ENCODE results near the gene MAPK1IP1L.

The MAPK1IP1L gene

DNA sequence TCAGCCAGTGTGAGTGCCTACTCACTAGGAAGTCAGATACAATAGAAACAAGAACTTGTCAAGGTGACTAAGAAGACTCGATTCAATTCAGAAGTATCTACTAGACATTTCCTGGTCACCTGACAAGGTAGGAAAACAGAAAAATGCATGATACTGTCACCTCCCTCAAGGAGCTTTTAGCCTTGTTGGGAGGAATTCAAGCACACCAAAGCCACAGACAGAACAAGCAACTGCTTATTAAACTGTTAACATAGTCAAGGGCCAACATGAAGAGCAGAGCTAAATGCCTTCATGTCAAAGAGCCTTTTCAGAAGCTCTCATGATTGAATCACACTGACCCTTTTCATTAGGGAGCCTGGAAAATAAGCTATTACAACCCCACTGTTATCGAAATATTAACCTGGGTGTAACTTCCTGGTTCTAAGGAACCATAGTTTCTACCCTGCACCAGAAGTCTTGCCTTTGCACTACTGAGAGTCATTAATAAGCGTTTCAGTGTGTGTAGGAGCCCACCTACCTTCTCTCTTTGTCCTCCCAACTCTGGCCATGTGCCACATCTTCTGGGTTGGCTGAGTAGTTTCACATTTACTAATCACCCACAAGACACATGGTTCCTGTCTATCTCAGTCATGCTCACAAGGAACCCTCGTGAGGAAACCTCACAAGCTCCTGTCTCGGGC lies 46.6 kb downstream of the MAPK1IP1L start:
- H3K9me3 Mint-ChIP-seq = no peaks in the 10 kb centered on the region
- peak; percentile 56 for DNase-seq
- no peaks in the 10 kb centered on the region for H3K27me3 Mint-ChIP-seq
- no peaks in the 10 kb centered on the region for H3K36me3 Mint-ChIP-seq (ENCODE audit: low read depth)
- peak overlapping the region; percentile 83 for H3K27ac Mint-ChIP-seq
- peak overlapping the region; percentile 15 for H3K4me3 Mint-ChIP-seq
- peaks cover 37% of the 10 kb centered on the region for H3K4me1 Mint-ChIP-seq
- ATAC-seq = peak; percentile 76

GRCh38 chr14:55098561-55098898 lies 47.1 kb downstream of the MAPK1IP1L start:
- ATAC-seq = no peak
- no peak for DNase-seq
- H3K4me3 Mint-ChIP-seq = peak overlapping the region; percentile 15
- H3K4me1 Mint-ChIP-seq = peaks cover 42% of the 10 kb centered on the region
- no peaks in the 10 kb centered on the region for H3K36me3 Mint-ChIP-seq (ENCODE audit: low read depth)
- H3K27ac Mint-ChIP-seq = peak overlapping the region; percentile 83
- no peaks in the 10 kb centered on the region for H3K27me3 Mint-ChIP-seq
- H3K9me3 Mint-ChIP-seq = no peaks in the 10 kb centered on the region

GRCh38 chr14:55099756-55100155 lies 48.3 kb downstream of the MAPK1IP1L start:
- no peak for ATAC-seq
- H3K4me1 Mint-ChIP-seq = peaks cover 52% of the 10 kb centered on the region

DNA sequence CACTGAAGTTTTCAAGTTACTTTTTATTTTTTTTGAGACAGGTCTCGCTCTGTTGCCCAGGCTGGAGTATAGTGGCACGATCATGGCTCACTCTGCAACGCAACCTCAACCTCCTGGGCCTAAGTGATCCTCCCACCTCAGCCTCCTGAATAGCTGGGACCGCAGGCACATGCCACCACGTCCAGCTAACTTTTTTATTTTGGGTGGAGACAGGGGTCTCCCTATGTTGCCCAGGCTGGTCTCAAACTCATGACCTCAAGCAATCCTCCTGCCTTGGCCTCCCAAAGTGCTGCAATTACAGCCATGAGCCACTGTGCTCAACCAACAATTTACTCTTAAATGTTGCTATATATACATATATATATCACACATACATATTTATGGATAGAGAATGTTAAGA lies 50.3 kb downstream of the MAPK1IP1L start:
- ATAC-seq (no peak), DNase-seq (no peak)
- Mint-ChIP-seq H3K4me1 (peaks cover 52% of the 10 kb centered on the region), H3K27ac (no peak overlapping the region), H3K9me3 (peaks cover 7% of the 10 kb centered on the region), H3K27me3 (no peaks in the 10 kb centered on the region), H3K36me3 (ENCODE audit: low read depth) (peaks cover 4% of the 10 kb centered on the region), H3K4me3 (no peak overlapping the region)

More at GRCh38 chr14:55099756-55100155, 48.3 kb downstream of the MAPK1IP1L start:
- H3K27me3 Mint-ChIP-seq = no peaks in the 10 kb centered on the region
- peaks cover 7% of the 10 kb centered on the region for H3K9me3 Mint-ChIP-seq
- H3K4me3 Mint-ChIP-seq = no peak overlapping the region
- H3K36me3 Mint-ChIP-seq (ENCODE audit: low read depth) = peaks cover 4% of the 10 kb centered on the region
- no peak for DNase-seq
- H3K27ac Mint-ChIP-seq = no peak overlapping the region

DNA sequence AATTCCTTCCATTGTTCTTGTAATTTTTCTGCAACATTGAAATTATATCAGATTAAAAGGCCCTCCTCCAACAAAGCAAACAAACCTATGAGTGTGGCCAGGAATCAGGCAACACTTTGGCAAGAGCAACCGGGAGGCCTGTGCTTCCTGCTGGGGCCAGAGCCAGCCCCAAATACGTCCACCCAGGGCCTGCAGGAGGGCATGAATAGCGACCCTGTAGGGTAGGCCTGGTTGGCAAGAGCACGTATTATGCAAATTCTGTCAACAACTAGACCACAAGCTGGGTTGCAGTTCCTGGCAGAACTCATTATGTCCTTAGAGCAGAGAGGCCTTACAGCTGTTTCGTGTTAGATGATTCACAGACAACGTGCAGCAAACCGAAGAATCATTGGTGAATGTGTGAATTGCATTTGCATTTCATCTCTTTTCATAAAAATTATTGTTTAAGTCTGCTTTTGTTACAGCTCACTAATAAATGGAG lies 50.7 kb downstream of the MAPK1IP1L start:
- no peaks in the 10 kb centered on the region for H3K27me3 Mint-ChIP-seq

DNA sequence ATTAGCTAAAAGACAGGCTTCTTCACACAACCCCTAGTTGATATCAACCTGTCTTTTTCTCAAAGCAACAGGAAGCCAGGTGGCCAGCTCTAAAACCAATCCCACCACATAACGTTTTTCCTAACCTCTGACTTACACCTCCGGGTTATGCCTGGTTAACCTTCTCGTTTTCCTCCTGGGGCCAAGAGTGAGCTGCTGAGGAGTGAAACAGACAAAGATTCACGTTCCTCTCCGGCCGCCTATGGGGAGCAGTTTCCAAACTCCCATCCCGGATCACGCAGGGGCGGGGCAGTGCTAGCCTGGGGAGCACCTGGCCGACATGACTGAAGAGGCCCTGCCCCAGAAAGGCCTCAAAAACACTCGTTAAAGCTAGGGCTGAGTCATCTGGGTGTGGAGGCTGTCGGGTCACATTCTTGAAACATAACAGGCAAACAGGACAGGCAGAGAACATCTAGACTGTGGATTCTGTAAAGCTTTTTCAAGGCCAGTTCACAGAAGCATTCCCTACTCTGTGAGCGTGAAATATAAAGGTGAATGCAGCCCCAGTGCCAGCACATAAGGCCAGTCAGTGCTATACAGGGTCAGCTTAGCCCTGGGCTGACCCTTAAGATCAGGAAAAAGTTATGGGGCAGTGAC lies 51.7 kb downstream of the MAPK1IP1L start:
- peaks cover 47% of the 10 kb centered on the region for H3K4me1 Mint-ChIP-seq
- peak overlapping the region; percentile 69 for H3K4me3 Mint-ChIP-seq
- H3K27ac Mint-ChIP-seq = peak overlapping the region; percentile 92
- H3K36me3 Mint-ChIP-seq (ENCODE audit: low read depth) = peaks cover 4% of the 10 kb centered on the region
- DNase-seq (peak; percentile 47), ATAC-seq (peak; percentile 60)
- H3K9me3 Mint-ChIP-seq = peaks cover 7% of the 10 kb centered on the region
- H3K27me3 Mint-ChIP-seq = no peaks in the 10 kb centered on the region

More for the DNA sequence above, 50.7 kb downstream of the MAPK1IP1L start:
- Mint-ChIP-seq H3K36me3 (ENCODE audit: low read depth) (peaks cover 4% of the 10 kb centered on the region), H3K4me3 (peak overlapping the region; percentile 69), H3K9me3 (peaks cover 7% of the 10 kb centered on the region), H3K4me1 (peaks cover 49% of the 10 kb centered on the region), H3K27ac (peak overlapping the region; percentile 92)
- ATAC-seq (peak; percentile 80), DNase-seq (peak; percentile 48)

DNA sequence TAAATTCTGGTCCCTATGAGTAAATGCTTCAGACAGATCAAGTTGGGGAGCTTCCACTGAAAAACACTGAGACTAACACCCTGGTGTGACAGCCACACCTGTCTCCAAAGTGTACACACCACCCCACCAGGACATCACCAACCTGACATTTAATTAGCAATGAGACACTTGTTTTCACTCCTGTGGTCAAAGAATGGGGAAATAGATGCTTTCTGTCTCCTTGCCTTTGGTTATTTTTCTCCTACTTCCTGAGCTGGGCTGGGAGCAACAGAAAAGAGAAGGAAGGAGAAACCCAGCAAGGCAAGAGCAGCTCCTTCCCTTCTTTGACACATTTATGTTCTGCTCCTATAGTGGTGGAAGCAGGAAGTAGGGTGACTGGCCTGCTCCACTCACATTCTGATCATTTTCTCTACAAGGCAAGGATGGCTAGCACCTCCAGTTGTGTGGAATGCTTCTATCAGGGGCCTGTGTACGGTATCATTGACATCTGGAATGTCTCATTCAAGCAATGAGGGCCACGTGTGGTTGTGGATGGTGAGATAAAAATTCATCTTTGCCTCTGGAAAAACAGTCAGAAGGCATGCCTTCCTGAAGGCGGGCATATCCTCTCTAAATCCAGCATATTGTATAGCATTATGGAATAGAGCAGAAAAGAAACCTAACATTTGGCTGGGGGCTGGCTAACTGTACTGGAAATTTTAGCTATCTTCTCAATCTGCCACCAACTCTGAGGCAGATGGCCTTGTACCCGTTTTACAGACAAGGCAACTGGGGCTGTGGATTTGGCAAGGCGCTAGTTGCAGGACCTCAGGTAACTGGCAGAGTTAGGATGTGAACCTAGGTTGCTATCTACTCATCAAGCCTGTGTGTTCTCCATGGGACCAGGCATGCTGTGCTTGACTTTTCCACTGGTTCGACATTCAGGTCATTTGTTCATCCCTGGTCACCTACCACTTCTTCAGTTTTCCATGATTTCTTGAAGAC lies 52.8 kb downstream of the MAPK1IP1L start:
- Mint-ChIP-seq H3K27ac (peak overlapping the region; percentile 92), H3K27me3 (no peaks in the 10 kb centered on the region), H3K9me3 (peaks cover 7% of the 10 kb centered on the region), H3K36me3 (ENCODE audit: low read depth) (peaks cover 4% of the 10 kb centered on the region), H3K4me1 (peaks cover 45% of the 10 kb centered on the region), H3K4me3 (no peak overlapping the region)
- no peak for ATAC-seq
- DNase-seq = no peak

DNA sequence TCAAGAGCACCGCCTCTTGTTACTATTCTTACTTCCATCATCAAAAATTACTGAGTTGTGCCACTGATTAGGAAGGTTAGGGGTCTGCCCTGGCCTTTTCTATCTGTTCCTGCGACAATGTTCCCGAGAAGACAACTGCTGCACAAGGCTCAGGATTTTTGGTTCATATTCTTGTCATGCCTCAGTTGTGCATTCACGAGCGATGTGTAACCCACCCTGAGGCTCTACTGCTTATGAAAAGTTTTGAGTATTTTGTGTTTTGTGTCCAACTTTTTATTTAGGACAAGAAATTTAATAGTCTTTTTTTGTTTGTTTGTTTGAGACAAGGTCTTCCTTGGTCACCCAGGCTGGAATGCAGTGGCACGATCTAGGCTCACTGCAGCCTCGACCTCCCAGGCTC lies 54.5 kb downstream of the MAPK1IP1L start:
- H3K36me3 Mint-ChIP-seq (ENCODE audit: low read depth) = peaks cover 4% of the 10 kb centered on the region
- ATAC-seq (no peak), DNase-seq (no peak)
- peaks cover 41% of the 10 kb centered on the region for H3K4me1 Mint-ChIP-seq
- no peak overlapping the region for H3K4me3 Mint-ChIP-seq
- H3K27me3 Mint-ChIP-seq = no peaks in the 10 kb centered on the region
- H3K9me3 Mint-ChIP-seq = peaks cover 7% of the 10 kb centered on the region
- H3K27ac Mint-ChIP-seq = no peak overlapping the region

DNA sequence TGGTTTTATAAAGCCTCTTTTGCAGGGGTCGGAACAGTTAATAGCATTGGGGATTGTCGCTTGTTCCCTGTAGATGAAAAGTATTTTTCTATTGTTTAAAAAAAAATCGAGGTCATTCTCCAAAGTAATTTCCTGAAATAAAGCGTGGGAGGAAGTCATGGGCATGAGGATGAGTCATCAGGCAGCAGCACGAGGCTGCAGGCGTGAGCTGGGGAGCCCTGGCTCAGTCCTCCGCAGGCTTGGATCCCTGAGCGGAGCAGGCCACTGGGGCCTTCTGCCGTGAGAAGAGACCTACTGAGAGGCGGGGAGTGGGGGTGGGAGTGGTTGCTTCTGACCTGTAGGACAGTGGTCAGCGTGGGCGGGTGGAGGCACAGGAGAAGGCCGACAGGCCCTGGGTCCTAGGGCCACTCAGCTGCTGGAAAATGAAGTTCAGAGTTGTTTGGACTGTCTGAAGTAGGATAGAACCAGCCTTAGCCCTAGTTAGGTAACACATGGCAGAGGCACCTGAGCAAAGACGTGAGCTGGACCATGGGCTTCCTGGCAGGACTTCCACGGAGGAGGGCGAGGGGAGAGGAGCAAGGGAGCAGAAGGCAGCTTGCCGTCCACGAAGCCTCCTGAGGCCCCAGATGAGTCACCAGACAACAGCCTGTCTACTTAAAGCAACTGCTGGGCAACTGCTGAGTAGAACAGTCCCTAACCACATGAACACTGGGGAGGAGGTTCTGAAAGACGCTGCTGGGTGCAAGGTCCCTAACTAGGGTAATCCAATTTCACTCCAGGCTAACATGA lies 56.5 kb downstream of the MAPK1IP1L start:
- no peak overlapping the region for H3K4me3 Mint-ChIP-seq
- no peaks in the 10 kb centered on the region for H3K27me3 Mint-ChIP-seq
- H3K9me3 Mint-ChIP-seq = peaks cover 7% of the 10 kb centered on the region
- peaks cover 4% of the 10 kb centered on the region for H3K36me3 Mint-ChIP-seq (ENCODE audit: low read depth)
- no peak overlapping the region for H3K27ac Mint-ChIP-seq
- DNase-seq (peak; percentile 32), ATAC-seq (peak; percentile 87)
- peaks cover 29% of the 10 kb centered on the region for H3K4me1 Mint-ChIP-seq

GRCh38 chr14:55109836-55110235 lies 58.4 kb downstream of the MAPK1IP1L start:
- DNase-seq (no peak), ATAC-seq (no peak)
- H3K36me3 Mint-ChIP-seq (ENCODE audit: low read depth) = no peaks in the 10 kb centered on the region
- no peak overlapping the region for H3K27ac Mint-ChIP-seq
- H3K9me3 Mint-ChIP-seq = no peaks in the 10 kb centered on the region
- H3K4me1 Mint-ChIP-seq = peaks cover 13% of the 10 kb centered on the region
- no peaks in the 10 kb centered on the region for H3K27me3 Mint-ChIP-seq
- H3K4me3 Mint-ChIP-seq = no peak overlapping the region

GRCh38 chr14:55111122-55111708 lies 59.8 kb downstream of the MAPK1IP1L start:
- Mint-ChIP-seq H3K9me3 (no peaks in the 10 kb centered on the region), H3K4me1 (peaks cover 13% of the 10 kb centered on the region), H3K27me3 (no peaks in the 10 kb centered on the region), H3K36me3 (ENCODE audit: low read depth) (no peaks in the 10 kb centered on the region), H3K27ac (no peak overlapping the region), H3K4me3 (no peak overlapping the region)
- ATAC-seq (no peak), DNase-seq (no peak)

GRCh38 chr14:55114720-55115119 lies 63.3 kb downstream of the MAPK1IP1L start:
- DNase-seq (no peak), ATAC-seq (no peak)
- no peaks in the 10 kb centered on the region for H3K36me3 Mint-ChIP-seq (ENCODE audit: low read depth)
- no peak overlapping the region for H3K27ac Mint-ChIP-seq
- no peak overlapping the region for H3K4me3 Mint-ChIP-seq
- H3K9me3 Mint-ChIP-seq = no peaks in the 10 kb centered on the region
- H3K4me1 Mint-ChIP-seq = peaks cover 2% of the 10 kb centered on the region
- no peaks in the 10 kb centered on the region for H3K27me3 Mint-ChIP-seq

DNA sequence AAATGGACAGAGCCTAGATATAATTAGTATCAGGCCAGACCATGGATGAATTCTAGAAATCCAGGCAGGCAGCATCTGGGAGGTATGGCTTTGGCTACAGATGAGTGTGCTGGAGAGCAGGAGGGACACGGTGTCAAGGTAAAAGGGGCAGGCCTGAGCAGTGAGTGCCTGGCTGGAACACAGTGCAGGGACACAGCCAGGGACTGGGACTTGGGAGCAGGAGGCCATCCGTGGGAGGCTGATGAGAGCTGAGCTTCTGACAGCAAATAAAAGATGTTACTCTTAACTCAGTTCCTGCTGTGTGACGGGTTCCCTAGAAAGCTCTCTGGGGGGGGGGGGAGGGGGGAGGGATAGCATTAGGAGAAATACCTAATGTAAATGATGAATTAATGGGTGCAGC lies 64.0 kb downstream of the MAPK1IP1L start:
- Mint-ChIP-seq H3K4me1 (peaks cover 2% of the 10 kb centered on the region), H3K36me3 (ENCODE audit: low read depth) (no peaks in the 10 kb centered on the region), H3K27ac (no peak overlapping the region), H3K27me3 (no peaks in the 10 kb centered on the region), H3K4me3 (no peak overlapping the region), H3K9me3 (no peaks in the 10 kb centered on the region)
- ATAC-seq (no peak), DNase-seq (no peak)

DNA sequence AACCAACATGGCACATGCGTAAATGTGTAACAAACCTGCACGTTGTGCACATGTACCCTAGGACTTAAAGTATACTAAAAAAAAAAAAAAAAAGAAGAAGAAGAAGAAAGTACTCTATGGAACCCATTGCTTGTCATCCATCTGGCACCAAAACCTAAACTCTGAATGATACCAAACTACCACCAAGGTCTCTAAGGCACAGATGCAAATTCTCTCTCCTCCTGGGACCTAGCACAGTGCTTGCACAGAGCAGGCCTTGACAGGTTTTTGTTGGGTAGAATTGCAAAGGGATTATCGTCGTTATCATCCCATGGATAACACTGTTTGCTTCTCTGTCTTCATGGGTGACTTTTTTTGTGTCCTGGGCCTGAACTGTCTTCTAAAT lies 64.4 kb downstream of the MAPK1IP1L start:
- H3K4me3 Mint-ChIP-seq = no peak overlapping the region
- no peak for ATAC-seq
- peaks cover 2% of the 10 kb centered on the region for H3K4me1 Mint-ChIP-seq
- H3K27me3 Mint-ChIP-seq = no peaks in the 10 kb centered on the region
- H3K9me3 Mint-ChIP-seq = no peaks in the 10 kb centered on the region
- no peak overlapping the region for H3K27ac Mint-ChIP-seq
- DNase-seq = no peak
- H3K36me3 Mint-ChIP-seq (ENCODE audit: low read depth) = no peaks in the 10 kb centered on the region
